GM12801 (cell line): ENCODE results near the gene FSTL1.

ENCODE experiments used
- CTCF ChIP-seq: IDR thresholded peaks from one replicate; pipeline ENCODE4 v1.5.1; 2011; ENCODE audit warnings: control low read depth; ENCODE audit not compliant: insufficient read length; ENCODE audit errors: extremely low read depth

FSTL1 gene

GRCh38 chr3:120462409-120462959, 11.7 kb upstream of the FSTL1 start:
- no peak for TF ChIP-seq CTCF

GRCh38 chr3:120461416-120461815, 10.6 kb upstream of the FSTL1 start:
- TF ChIP-seq CTCF, result no peak

- no peak for TF ChIP-seq CTCF
Observed at GRCh38 chr3:120460862-120461261, 10.1 kb upstream of the FSTL1 start.

GRCh38 chr3:120460181-120460790, 9.5 kb upstream of the FSTL1 start:
- TF ChIP-seq CTCF, result no peak

GRCh38 chr3:120459196-120459595, 8.4 kb upstream of the FSTL1 start:
- no peak for TF ChIP-seq CTCF

- TF ChIP-seq CTCF, result no peak
Observed at GRCh38 chr3:120457827-120458226, 7.0 kb upstream of the FSTL1 start.

- no peak for TF ChIP-seq CTCF
Observed at GRCh38 chr3:120454076-120454689, 3.4 kb upstream of the FSTL1 start.
